Ishikawa (cell line): ENCODE measurements around the gene OR56A1.

Experiments used
- CEBPB ChIP-seq: IDR thresholded peaks from 2 replicates; pipeline ENCODE4 v1.6.1; 2012
- CREB1 ChIP-seq: IDR thresholded peaks from 2 replicates; pipeline ENCODE4 v1.6.1; 2012; ENCODE audit warnings: low read depth
- EGR1 ChIP-seq: IDR thresholded peaks from 2 replicates; pipeline ENCODE4 v1.6.1; 2012
- EP300 ChIP-seq: IDR thresholded peaks from 2 replicates; pipeline ENCODE4 v1.6.1; 2012; ENCODE audit warnings: borderline replicate concordance
- FOXM1 ChIP-seq: IDR thresholded peaks from 2 replicates; pipeline ENCODE4 v1.6.1; 2012; ENCODE audit warnings: low read depth, borderline replicate concordance
- MAX ChIP-seq: IDR thresholded peaks from 2 replicates; pipeline ENCODE4 v1.6.1; 2012
- NFIC ChIP-seq: IDR thresholded peaks from 2 replicates; pipeline ENCODE4 v1.6.1; 2012
- RAD21 ChIP-seq: IDR thresholded peaks from 2 replicates; pipeline ENCODE4 v1.6.1; 2012; ENCODE audit warnings: low read depth
- REST ChIP-seq: IDR thresholded peaks from 2 replicates; pipeline ENCODE4 v1.6.1; 2012; ENCODE audit warnings: low read depth, mild to moderate bottlenecking
- TAF1 ChIP-seq: IDR thresholded peaks from 2 replicates; pipeline ENCODE4 v1.6.1; 2012; ENCODE audit warnings: low read depth, mild to moderate bottlenecking
- TCF12 ChIP-seq: IDR thresholded peaks from 2 replicates; pipeline ENCODE4 v1.6.1; 2012; ENCODE audit warnings: low read depth
- TEAD4 ChIP-seq: IDR thresholded peaks from 2 replicates; pipeline ENCODE4 v1.6.1; 2012
- USF1 ChIP-seq: IDR thresholded peaks from 2 replicates; pipeline ENCODE4 v1.6.1; 2012
- YY1 ChIP-seq: IDR thresholded peaks from 2 replicates; pipeline ENCODE4 v1.6.1; 2012; ENCODE audit warnings: low read depth
- ZBTB7A ChIP-seq: IDR thresholded peaks from 2 replicates; pipeline ENCODE4 v1.6.1; 2012; ENCODE audit warnings: low read depth

The OR56A1 gene

GRCh38 chr11:5994791-5995190 lies 35.8 kb downstream of the OR56A1 start:
- no peak for TF ChIP-seq TAF1
- no peak for TF ChIP-seq EP300
- no peak for TF ChIP-seq TCF12
- no peak for TF ChIP-seq MAX
- TF ChIP-seq NFIC = no peak
- no peak for TF ChIP-seq CREB1
- TF ChIP-seq TEAD4 = no peak
- TF ChIP-seq ZBTB7A = no peak
- TF ChIP-seq USF1 = no peak
- no peak for TF ChIP-seq EGR1
- no peak for TF ChIP-seq FOXM1
- TF ChIP-seq RAD21 = no peak
- TF ChIP-seq REST = no peak

GRCh38 chr11:5992604-5993251 lies 37.8 kb downstream of the OR56A1 start:
- TF ChIP-seq RAD21 = peak; percentile 40; the same call in 1 of the 2 replicates
- TF ChIP-seq YY1 = no peak
- TF ChIP-seq REST = no peak
- TF ChIP-seq ZBTB7A = no peak
- TF ChIP-seq TAF1 = no peak

GRCh38 chr11:5992150-5992549 lies 38.4 kb downstream of the OR56A1 start:
- no peak for TF ChIP-seq TAF1
- TF ChIP-seq RAD21 = no peak
- TF ChIP-seq USF1 = no peak
- TF ChIP-seq TEAD4 = no peak
- no peak for TF ChIP-seq REST
- TF ChIP-seq MAX = no peak
- no peak for TF ChIP-seq CREB1
- no peak for TF ChIP-seq TCF12
- TF ChIP-seq EGR1 = no peak
- TF ChIP-seq ZBTB7A = no peak
- TF ChIP-seq CEBPB = no peak
- no peak for TF ChIP-seq EP300
- no peak for TF ChIP-seq FOXM1

- no peak for TF ChIP-seq EP300
- no peak for TF ChIP-seq TCF12
- no peak for TF ChIP-seq TAF1
- TF ChIP-seq REST = no peak
- TF ChIP-seq NFIC = no peak
- no peak for TF ChIP-seq YY1
- no peak for TF ChIP-seq CEBPB
- no peak for TF ChIP-seq USF1
- no peak for TF ChIP-seq MAX
- no peak for TF ChIP-seq FOXM1
- TF ChIP-seq CREB1 = no peak
These were observed 41.4 kb downstream of the OR56A1 start for GRCh38 chr11:5989203-5989602.
